Hypothalamus (tissue), 51 donors: ENCODE results near the gene LGMN.
"Not testable (repeated sequence)": the region's sequence is repeated elsewhere in the genome, so short reads cannot be mapped to it uniquely, and the experiment has no call there.

Experiments used
- DNase-seq, 51 donors: peaks; one replicate each; lab custom pipeline; 2025; lab: John Stamatoyannopoulos, UW

The LGMN gene

GRCh38 chr14:92680781-92681650 is 67.4 kb downstream of the LGMN start:
- DNase-seq, result peak in 30 of 51 donors; percentile 15 to 68 (median 37)

- not testable (repeated sequence) for DNase-seq
Observed at GRCh38 chr14:92680330-92680729, 68.1 kb downstream of the LGMN start.

GRCh38 chr14:92679246-92679645 is 69.2 kb downstream of the LGMN start:
- no peak for DNase-seq

GRCh38 chr14:92678766-92679165 is 69.7 kb downstream of the LGMN start:
- DNase-seq, result no peak

- no peak for DNase-seq
Observed at GRCh38 chr14:92677955-92678354, 70.5 kb downstream of the LGMN start.

- DNase-seq, result peak in 7 of 51 donors; percentile 18 to 29 (median 26)
Observed at GRCh38 chr14:92677087-92677668, 71.2 kb downstream of the LGMN start.

GRCh38 chr14:92676403-92677086 is 71.9 kb downstream of the LGMN start:
- no peak for DNase-seq

- DNase-seq, result peak in 1 of 51 donors; percentile 15
Observed at GRCh38 chr14:92675976-92676375, 72.5 kb downstream of the LGMN start.

- DNase-seq, result no peak
Observed at GRCh38 chr14:92675421-92675820, 73.0 kb downstream of the LGMN start.

- no peak for DNase-seq
Observed at GRCh38 chr14:92673601-92674150, 74.8 kb downstream of the LGMN start.

GRCh38 chr14:92670643-92671366 is 77.6 kb downstream of the LGMN start:
- DNase-seq, result no peak

- DNase-seq, result no peak
Observed at GRCh38 chr14:92670160-92670559, 78.3 kb downstream of the LGMN start.

- DNase-seq, result no peak
Observed at GRCh38 chr14:92668276-92668973, 80.0 kb downstream of the LGMN start.

- no peak for DNase-seq
Observed at GRCh38 chr14:92666251-92666650, 82.2 kb downstream of the LGMN start.

- peak in 1 of 51 donors; percentile 13 for DNase-seq
Observed at GRCh38 chr14:92665661-92666110, 82.7 kb downstream of the LGMN start.

GRCh38 chr14:92663049-92663448 is 85.4 kb downstream of the LGMN start:
- DNase-seq, result no peak

GRCh38 chr14:92660571-92660970 is 87.9 kb downstream of the LGMN start:
- DNase-seq, result peak in 1 of 51 donors; percentile 19

GRCh38 chr14:92659765-92660561 is 88.5 kb downstream of the LGMN start:
- peak in 15 of 51 donors; percentile 9 to 45 (median 26) for DNase-seq

GRCh38 chr14:92658684-92659083 is 89.7 kb downstream of the LGMN start:
- DNase-seq, result no peak
